HG03432 (cell line): ENCODE data around the gene C11orf42.

Source experiments
- ATAC-seq: cut with Tn5 transposase; IDR thresholded peaks from one replicate; pipeline ENCODE4 v1.9.1; 2021; ENCODE audit warnings: mild to moderate bottlenecking, moderate library complexity; ENCODE audit not compliant: unreplicated experiment

Gene C11orf42

GRCh38 chr11:6251120-6251733, 45.9 kb downstream of the C11orf42 start:
- ATAC-seq = peak; percentile 66

- no peak for ATAC-seq
These were observed 46.7 kb downstream of the C11orf42 start for GRCh38 chr11:6251990-6252473.

GRCh38 chr11:6253197-6253596, 47.8 kb downstream of the C11orf42 start:
- ATAC-seq = peak; percentile 84

- ATAC-seq = no peak
These were observed 52.8 kb downstream of the C11orf42 start for GRCh38 chr11:6258141-6258540.

- no peak for ATAC-seq
These were observed 53.3 kb downstream of the C11orf42 start for GRCh38 chr11:6258571-6259081.

GRCh38 chr11:6260207-6260726, 54.9 kb downstream of the C11orf42 start:
- ATAC-seq = no peak
